ENCODE results near the gene TPK1.

DNA sequence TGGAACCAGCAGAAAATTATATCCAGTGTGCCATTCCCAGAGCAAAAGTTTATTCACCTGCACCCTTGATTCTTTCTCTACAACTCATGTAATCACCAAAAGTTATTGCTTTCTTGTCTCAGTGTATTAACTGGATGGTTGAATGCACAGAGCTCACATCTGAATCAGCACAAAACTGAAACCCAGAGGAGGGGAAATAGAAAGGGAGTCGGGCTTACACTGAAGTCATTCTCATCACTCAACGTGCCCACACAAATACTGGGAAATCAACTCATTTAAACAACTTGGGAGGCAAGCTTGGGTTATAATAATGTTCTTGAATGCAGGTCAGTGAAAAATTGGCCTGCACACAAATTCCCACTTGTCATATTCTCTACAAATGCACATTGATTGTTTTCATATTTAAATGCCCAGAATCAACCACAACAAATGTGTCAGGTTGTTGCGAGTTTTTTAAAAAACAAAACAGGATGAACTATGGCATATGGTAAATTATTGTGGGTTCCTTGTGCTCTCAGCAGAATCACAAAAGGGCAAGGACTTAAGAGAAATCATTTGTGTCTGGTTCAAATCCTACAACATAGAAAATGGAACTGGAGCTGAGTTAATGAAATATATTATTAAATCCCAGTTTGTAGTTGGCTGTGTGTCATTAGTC, 306.5 kb downstream of the TPK1 start:
- TF ChIP-seq, protein P1, sequence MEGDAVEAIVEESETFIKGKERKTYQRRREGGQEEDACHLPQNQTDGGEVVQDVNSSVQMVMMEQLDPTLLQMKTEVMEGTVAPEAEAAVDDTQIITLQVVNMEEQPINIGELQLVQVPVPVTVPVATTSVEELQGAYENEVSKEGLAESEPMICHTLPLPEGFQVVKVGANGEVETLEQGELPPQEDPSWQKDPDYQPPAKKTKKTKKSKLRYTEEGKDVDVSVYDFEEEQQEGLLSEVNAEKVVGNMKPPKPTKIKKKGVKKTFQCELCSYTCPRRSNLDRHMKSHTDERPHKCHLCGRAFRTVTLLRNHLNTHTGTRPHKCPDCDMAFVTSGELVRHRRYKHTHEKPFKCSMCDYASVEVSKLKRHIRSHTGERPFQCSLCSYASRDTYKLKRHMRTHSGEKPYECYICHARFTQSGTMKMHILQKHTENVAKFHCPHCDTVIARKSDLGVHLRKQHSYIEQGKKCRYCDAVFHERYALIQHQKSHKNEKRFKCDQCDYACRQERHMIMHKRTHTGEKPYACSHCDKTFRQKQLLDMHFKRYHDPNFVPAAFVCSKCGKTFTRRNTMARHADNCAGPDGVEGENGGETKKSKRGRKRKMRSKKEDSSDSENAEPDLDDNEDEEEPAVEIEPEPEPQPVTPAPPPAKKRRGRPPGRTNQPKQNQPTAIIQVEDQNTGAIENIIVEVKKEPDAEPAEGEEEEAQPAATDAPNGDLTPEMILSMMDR (IDR thresholded peaks at IDR 0.05), result no peak
- no peak for TF ChIP-seq POLR2A (IDR thresholded peaks at IDR 0.05)
